HepG2 (cell line): Measurements from ENCODE around the gene AMIGO1. TPM values are rescaled to one million over a fixed set of nuclear protein-coding genes. Genes with fewer than 3 reads are reported as not detected.

ENCODE experiments used
- ATAC-seq: fragments of 200-7000 bp; cut with Tn5 transposase; 3 replicates; pipeline ENCODE4 v1.9.1; 2020; ENCODE audit warnings: mild to moderate bottlenecking, moderate library complexity
- BruUV-seq: library from RNA; stranded (reverse); fragments of 400-500 nt; replicated peaks from 2 replicates; lab custom pipeline; 2021; lab: Mats Ljungman, UMichigan
- CTCF ChIA-PET: fragments of 300-600 bp; formaldehyde crosslinking; extraction: SDS; loops from one replicate; lab custom pipeline; 2021; ENCODE audit warnings: low total read pairs, inconsistent platforms, low intra/inter-chr PET ratio; lab: Yijun Ruan, JAX
- POLR2A ChIA-PET: fragments of 350-600 bp; sonication (Branson Sonifier 250); formaldehyde crosslinking; loops from one replicate; lab custom pipeline; 2020; ENCODE audit warnings: antibody characterized with exemption, inconsistent platforms; lab: Yijun Ruan, JAX
- DNase-seq: peaks from one replicate; pipeline ENCODE4 v3.0.0-alpha.2; 2015; ENCODE audit warnings: low spot score
- FAIRE-seq: peaks from 3 replicates; lab custom pipeline; 2011; peaks lifted over from hg19 to GRCh38; lab: Jason Lieb, UNC
- H2AFZ ChIP-seq: one replicate; pipeline ENCODE4 v1.6.1; 2011; ENCODE audit warnings: low read length, inconsistent platforms
- H3K27ac ChIP-seq: fragments of 300-600 bp; 3 replicates; pipeline ENCODE4 v1.8.0; 2011; ENCODE audit warnings: mixed run types, mild to moderate bottlenecking, mixed read lengths, low read length, inconsistent platforms; ENCODE audit not compliant: insufficient read depth; ENCODE audit errors: extremely low read length
- H3K27me3 ChIP-seq, 2 experiments: fragments of 200-600 bp in 1 of 2; 2 replicates in 1 of 2; 3 replicates in 1 of 2; pipeline versions ENCODE4 v1.6.0 to v1.8.0; 2011; ENCODE audit warnings: low read length in 2 of 2, mild to moderate bottlenecking in 2 of 2, moderate library complexity in 2 of 2, inconsistent platforms in 1 of 2; ENCODE audit not compliant: insufficient read depth in 2 of 2, control insufficient read depth in 1 of 2
- H3K36me3 ChIP-seq, 2 experiments: fragments of 200-600 bp in 1 of 2; replicated peaks in 1 of 2; 2 replicates in 1 of 2; 3 replicates in 1 of 2; pipeline versions ENCODE4 v1.5.1 to v1.8.0; 2011; ENCODE audit warnings: low read length in 2 of 2, inconsistent platforms in 1 of 2; ENCODE audit not compliant: insufficient read depth in 2 of 2, control insufficient read depth in 1 of 2
- H3K4me1 ChIP-seq: 2 replicates; pipeline ENCODE4 v1.5.1; 2012; ENCODE audit warnings: low read length, inconsistent platforms; ENCODE audit not compliant: insufficient read depth
- H3K4me2 ChIP-seq: 2 replicates; pipeline ENCODE4 v1.6.0; 2011; ENCODE audit warnings: low read depth, low read length, inconsistent platforms
- H3K4me3 ChIP-seq, 3 experiments: fragments of 200-600 bp in 1 of 3; sonication (generic), shearing (Covaris generic) in 1 of 3; replicated peaks in 1 of 3; 2 replicates each; pipeline ENCODE4 v1.5.1; 2011 to 2016; ENCODE audit warnings: low read length in 3 of 3, inconsistent platforms in 2 of 3, low read depth in 2 of 3, mild to moderate bottlenecking in 2 of 3, control low read depth in 1 of 3, mixed read lengths in 1 of 3; ENCODE audit not compliant: insufficient read depth in 1 of 3
- H3K79me2 ChIP-seq: one replicate; pipeline ENCODE4 v1.6.1; 2011; ENCODE audit warnings: low read length, inconsistent platforms; ENCODE audit not compliant: insufficient read depth
- H3K9ac ChIP-seq: 2 replicates; pipeline ENCODE4 v1.6.0; 2011; ENCODE audit warnings: mild to moderate bottlenecking, low read depth, low read length, inconsistent platforms; ENCODE audit not compliant: insufficient read depth
- H3K9me3 ChIP-seq: 2 replicates; pipeline ENCODE4 v1.5.1; 2012; ENCODE audit warnings: mild to moderate bottlenecking, low read length
- H4K20me1 ChIP-seq: 2 replicates; pipeline ENCODE4 v1.6.0; 2011; ENCODE audit warnings: inconsistent platforms, mild to moderate bottlenecking, low read length, moderate library complexity; ENCODE audit not compliant: insufficient read depth
- CENPX ChIP-seq: sonication (generic); formaldehyde crosslinking; IDR thresholded peaks from 2 replicates; pipeline ENCODE4 v1.9.0; 2021; ENCODE audit warnings: mild to moderate bottlenecking, missing genetic modification reagents, moderate library complexity
- ELF3 ChIP-seq: IDR thresholded peaks from 2 replicates; pipeline ENCODE4 v1.6.1; 2016; ENCODE audit warnings: missing genetic modification reagents, missing compliant biosample characterization
- GABPB1 ChIP-seq: IDR thresholded peaks from 2 replicates; pipeline ENCODE4 v1.6.1; 2016; ENCODE audit warnings: mild to moderate bottlenecking, missing genetic modification reagents, moderate library complexity, missing compliant biosample characterization
- HOXA3 ChIP-seq: sonication (generic); formaldehyde crosslinking; IDR thresholded peaks from 2 replicates; pipeline ENCODE4 v1.5.0; 2020; ENCODE audit warnings: missing genetic modification reagents
- KLF16 ChIP-seq, 2 experiments: sonication (generic) in 1 of 2; formaldehyde crosslinking in 1 of 2; IDR thresholded peaks; 2 replicates each; pipeline versions ENCODE4 v1.6.1 to v1.8.0; 2016 to 2023; ENCODE audit warnings: missing genetic modification reagents in 2 of 2, missing compliant biosample characterization in 1 of 2
- LCORL ChIP-seq, 2 experiments: fragments of 450-650 bp in 1 of 2; sonication (generic) in 1 of 2; formaldehyde crosslinking in 1 of 2; IDR thresholded peaks; 2 replicates each; pipeline versions ENCODE4 v1.5.0 to v1.6.1; 2017 to 2020; ENCODE audit warnings: antibody characterized with exemption in 1 of 2, missing genetic modification reagents in 1 of 2
- MXD3 ChIP-seq: IDR thresholded peaks from 2 replicates; pipeline ENCODE4 v1.6.1; 2016; ENCODE audit warnings: mild to moderate bottlenecking, missing biosample characterization, missing genetic modification reagents
- PHF5A ChIP-seq: IDR thresholded peaks from one replicate; pipeline ENCODE4 v1.6.1; 2018; ENCODE audit warnings: low read depth, missing genetic modification reagents; ENCODE audit not compliant: unreplicated experiment
- RBAK ChIP-seq: sonication (generic); formaldehyde crosslinking; IDR thresholded peaks from 2 replicates; pipeline ENCODE4 v1.5.1; 2020; ENCODE audit warnings: mild to moderate bottlenecking, missing genetic modification reagents
- WGBS: methylation state at CpG from one replicate; pipeline ENCODE4 v1.1.6; 2017; ENCODE audit warnings: low lambda C conversion rate; 5-methylcytosine and 5-hydroxymethylcytosine counted together
- in situ Hi-C: cut with HindIII; loops from 2 replicates; pipeline ENCODE4 v1.10.0; 2017; ENCODE audit warnings: low pct_unique_long_range_greater_than_20kb; ENCODE audit not compliant: extremely low pct_ligation_motif_present
- intact Hi-C: fragments of 100-400 bp; cut with micrococcal nuclease; formaldehyde crosslinking; loops from one replicate; pipeline ENCODE4 v1.10.0; 2022; ENCODE audit not compliant: unreplicated experiment
- polyA plus RNA-seq, 8 experiments: library from polyadenylated mRNA; depleted of rRNA in 3 of 8; stranded (reverse) in 7 of 8; unstranded in 1 of 8; fragments of >200 nt; fragmentation: Illumina TruSeq in 4 of 8; extraction: Trizol in 4 of 8; gene quantifications; 2 replicates each; pipeline versions ENCODE4 v1.2.1 to v1.2.3, GENCODE V29; 2011 to 2016; ENCODE audit warnings: low read depth in 4 of 8, missing spikeins in 1 of 8, mixed read lengths in 1 of 8; ENCODE audit not compliant: insufficient read depth in 1 of 8
- total RNA-seq, 5 experiments: library from RNA; depleted of rRNA; stranded (reverse); fragments of >200 nt; fragmentation: Illumina TruSeq; extraction: Trizol; gene quantifications; 2 replicates each; pipeline ENCODE4 v1.2.3, GENCODE V29; 2016; ENCODE audit warnings: low read depth in 1 of 5

Gene AMIGO1
- total and polyA plus RNA-seq, 2 of the 13 experiments (the other 11 are each of a cell fraction or from before 2014, with no cell fraction given): 0.40 to 1.3 TPM

GRCh38 chr1:109502364-109502851, 7.1 kb downstream of the AMIGO1 start:
- Histone ChIP-seq H3K36me3 (no peaks in the 10 kb centered on the region), H3K27me3 (0 out of 5 replicates have a peak, but pooled peaks cover 0 to 3% of the 10 kb centered on the region in 2 experiments), H3K4me3 (no peak overlapping the region), H3K4me1 (no peaks in the 10 kb centered on the region), H3K9me3 (no peaks in the 10 kb centered on the region), H3K4me2 (no peak overlapping the region), H3K79me2 (no peaks in the 10 kb centered on the region), H3K27ac (no peak overlapping the region), H4K20me1 (no peaks in the 10 kb centered on the region), H2AFZ (no peak overlapping the region), H3K9ac (no peak overlapping the region)
- in situ Hi-C loops: no loop called here
- POLR2A ChIA-PET: no interaction called here
- 79% methylated on average over 3 of the region's 3 CpGs for WGBS
- FAIRE-seq (no peak), DNase-seq (no peak), ATAC-seq (no peak)
- no peak for TF ChIP-seq ELF3 (CRISPR knock-in tag)
- TF ChIP-seq KLF16 (CRISPR knock-in tag; IDR thresholded peaks at IDR 0.05): no peak
- TF ChIP-seq RBAK (CRISPR knock-in tag): no peak
- TF ChIP-seq PHF5A: no peak
- TF ChIP-seq HOXA3 (CRISPR knock-in tag): no peak
- no peak for TF ChIP-seq LCORL (IDR thresholded peaks at IDR 0.05)
- no peak for TF ChIP-seq LCORL (CRISPR knock-in tag; IDR thresholded peaks at IDR 0.05)
- TF ChIP-seq CENPX (CRISPR knock-in tag): no peak
- no peak for TF ChIP-seq GABPB1 (CRISPR knock-in tag)
- TF ChIP-seq MXD3: no peak
- CTCF ChIA-PET: interaction anchor here (0.7 kb wide), 1 partner anchor 30 kb away, joined by 4 read pairs; no protein-coding TSS in a partner anchor
- intact Hi-C loops: no loop called here
- BruUV-seq: no TSS peak
